Stimulated activated CD8-positive, alpha-beta memory T cell treated with anti-CD3 and anti-CD28 coated beads, Interleukin-4, amount 100 ng/mL, for 48 hours (primary cell): Measurements from ENCODE around the gene AAR2.

Experiments
- DNase-seq: peaks from one replicate; pipeline ENCODE4 v3.0.0-alpha.2; 2020

Gene AAR2

DNA sequence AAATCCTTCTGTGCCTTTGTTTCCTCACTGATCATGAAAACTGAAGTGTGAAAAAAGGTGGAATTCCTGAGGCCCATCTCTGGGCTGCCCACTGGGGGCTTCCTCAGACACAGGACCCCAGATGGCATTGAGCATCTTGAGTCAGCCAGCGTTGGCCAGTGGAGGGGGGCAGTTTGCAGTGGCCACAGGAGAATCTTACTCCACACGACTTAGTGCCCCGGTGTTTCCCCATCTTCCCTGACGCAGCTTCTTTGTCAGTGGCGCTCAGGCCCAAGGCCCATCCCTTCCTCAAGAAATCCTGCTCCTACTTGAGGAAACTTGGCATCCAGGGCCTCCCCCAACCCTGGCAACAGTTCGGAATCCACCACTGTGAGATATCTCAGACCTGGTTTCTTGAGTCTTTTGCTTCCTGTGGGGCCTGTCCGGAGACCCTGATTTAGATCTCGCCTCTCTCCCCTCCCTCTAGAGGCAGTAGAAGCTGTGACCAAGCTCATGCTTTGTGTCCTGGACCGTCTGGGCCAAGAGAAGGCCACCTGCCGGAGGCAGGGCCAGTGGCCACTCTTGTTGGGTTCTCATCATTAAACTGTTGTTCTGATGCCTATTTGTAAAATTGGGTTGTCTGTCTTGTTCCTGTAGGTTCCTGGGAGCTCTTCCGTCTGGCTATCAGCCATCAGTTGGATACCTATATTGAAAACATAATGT is 49.6 kb downstream of the AAR2 start:
- peak; percentile 0 for DNase-seq

DNA sequence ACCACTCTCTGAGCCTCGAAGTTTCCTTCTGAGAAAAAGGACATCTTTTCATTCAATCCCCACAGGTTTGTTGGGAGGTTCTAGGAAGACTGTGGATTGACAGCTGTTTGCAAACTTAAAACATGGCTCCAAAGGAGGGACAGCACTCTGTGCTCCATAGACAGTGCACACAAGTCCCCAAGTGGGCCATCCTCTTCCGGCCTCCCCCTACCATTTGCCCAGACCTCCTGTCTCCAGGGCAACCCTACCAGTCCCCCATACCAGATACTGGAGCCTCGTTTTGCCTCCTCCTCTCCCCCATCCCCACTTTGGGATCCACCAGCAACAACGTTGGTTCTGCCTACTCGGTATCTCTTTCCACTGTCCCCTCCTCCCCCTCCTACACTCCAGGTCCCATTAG is 61.4 kb downstream of the AAR2 start:
- no peak for DNase-seq

DNA sequence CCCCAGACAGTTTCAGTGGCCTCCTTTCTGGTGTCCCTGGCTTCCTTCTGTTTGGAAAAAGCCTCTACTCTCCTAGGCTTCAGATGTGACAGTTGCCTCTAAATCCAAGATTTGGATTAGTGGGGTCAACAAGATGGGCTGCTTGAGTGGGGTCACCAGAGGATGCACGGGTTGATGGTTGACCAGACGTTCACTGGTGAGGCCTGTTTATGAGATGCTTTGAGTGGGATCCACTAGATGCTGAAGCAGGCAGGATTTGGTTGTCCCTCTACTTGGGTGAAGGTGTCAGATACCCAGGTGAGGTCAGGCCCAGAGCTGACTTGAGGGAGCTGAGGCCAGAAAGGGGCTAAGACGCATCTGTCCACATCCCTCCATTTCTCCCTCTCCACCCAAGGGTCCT is 61.8 kb downstream of the AAR2 start:
- DNase-seq, result peak; percentile 0

DNA sequence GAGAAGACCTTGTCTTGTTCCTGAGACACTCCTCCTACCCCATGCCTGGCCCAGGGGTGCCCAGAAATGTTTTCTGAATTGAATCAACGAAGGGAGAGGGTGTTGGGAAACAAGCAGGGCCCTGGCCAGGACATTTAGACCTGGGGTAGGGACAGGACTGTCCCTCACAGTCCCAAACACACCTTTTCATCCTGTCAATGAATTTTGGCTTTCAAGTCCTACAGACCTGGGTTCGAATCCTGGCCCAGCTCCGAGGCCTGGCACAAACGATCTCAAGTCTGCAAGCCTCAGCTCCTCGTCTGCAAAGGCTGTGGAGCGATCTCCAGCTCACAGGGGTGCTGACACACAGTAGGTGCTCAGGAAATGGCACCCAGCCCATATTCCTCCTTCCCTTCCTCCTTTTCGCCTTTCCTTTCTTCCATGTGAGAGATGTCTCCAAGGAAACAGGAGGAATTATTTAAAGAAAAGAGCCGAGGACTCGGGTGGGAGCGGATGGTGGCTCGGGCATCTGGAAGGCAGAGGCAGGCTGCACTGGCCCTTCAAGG is 62.6 kb downstream of the AAR2 start:
- DNase-seq, result peak; percentile 14

DNA sequence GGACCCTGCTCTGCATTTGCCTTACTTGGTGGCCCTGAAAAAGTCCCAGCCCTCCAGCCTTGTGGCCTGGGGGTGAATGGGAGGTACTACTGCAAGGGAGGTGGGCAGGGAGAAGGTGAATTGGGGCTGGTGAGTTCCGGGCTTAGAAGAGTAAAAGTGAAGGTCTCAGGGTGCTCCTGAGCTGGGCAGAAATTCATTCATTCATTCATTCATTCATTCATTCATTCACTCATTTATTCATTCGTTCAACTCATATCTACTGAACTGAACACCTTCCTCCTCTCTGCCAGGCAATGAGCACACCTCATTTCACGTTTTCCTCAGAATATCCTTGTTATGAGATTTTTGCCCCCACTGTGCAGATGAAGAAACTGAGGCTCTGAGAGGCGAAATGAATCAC is 63.2 kb downstream of the AAR2 start:
- DNase-seq, result no peak

DNA sequence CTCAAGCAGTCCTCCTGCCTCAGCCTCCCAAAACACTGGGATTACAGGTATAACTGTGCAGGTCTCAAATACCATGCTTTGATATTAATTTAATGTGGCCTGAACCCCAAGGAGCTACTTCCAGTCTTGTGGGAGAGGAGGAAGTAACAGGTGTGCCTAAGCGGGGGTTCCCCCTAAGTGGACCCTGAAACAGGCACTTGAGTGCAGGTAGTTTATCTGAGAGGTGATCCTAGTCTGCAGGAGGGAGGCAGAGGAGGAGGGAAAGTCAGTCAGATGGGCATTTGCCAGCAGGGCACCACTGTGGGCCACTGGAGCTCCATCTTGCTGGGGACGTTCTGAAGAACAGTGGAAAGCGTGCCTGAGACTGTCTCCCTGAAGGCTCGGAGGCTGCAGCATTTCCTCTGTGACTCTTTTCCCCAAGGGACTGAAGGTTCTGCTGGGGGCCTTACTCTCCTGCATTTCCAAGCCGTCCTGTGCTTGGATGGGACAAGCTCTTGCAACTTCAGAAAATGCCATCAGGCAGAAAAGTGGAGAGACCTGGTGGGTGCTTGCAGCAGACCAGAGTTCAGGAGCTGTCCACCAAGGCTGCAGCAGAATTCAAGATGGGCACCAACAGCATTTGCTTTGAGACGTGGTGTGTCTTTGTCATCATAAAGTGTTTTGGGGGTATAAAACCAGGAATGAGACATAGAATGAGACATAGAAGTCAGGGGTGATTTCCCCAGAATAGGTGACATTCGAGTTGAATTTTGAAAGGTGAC is 65.3 kb downstream of the AAR2 start:
- DNase-seq, result no peak

DNA sequence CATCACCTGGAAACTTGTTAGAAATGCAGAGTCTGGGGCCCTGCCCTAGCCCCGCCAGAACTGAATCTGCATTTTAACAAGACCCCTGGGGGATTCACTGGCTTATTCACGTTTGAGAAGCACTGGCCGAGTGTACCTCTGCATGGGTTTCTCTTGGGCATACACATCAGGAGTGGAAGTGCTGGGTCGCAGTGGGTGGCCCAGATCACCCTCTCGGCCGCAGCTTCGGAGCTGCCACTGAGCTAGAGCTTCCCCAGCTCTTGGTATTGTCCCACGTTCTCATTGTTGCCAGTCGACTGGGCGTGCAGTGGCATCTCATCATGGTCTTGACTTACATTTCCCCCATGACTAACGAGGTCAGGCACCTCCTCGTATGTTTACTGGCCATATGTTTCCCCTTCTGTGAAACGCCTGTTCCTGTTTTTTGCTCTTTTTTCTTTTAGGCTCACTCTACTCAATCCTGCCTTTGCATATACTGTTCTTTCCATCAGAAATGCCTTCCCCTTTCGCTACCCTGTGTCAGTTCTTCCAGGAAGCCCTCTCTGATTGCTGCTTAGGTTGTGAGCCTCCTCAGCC is 66.8 kb downstream of the AAR2 start:
- no peak for DNase-seq

DNA sequence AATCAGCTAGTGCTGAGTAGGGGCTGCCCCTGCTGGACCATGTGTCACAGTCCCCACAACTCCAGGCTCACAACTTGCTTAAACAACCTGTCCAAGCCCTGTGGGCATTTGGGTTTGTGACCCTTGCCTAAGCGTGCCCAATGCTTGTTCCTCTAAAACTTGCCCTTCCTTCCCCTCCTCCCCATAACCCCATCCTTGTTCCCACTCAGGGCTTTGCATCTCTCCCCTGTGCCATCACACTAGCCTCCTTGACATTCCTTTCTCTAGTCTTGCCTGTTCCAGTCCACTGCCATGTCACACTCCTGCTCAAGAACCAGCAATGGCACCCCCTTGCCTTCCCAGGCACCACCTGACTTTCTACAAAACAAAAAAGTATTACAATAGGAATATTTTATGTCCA is 67.6 kb downstream of the AAR2 start:
- DNase-seq, result no peak

DNA sequence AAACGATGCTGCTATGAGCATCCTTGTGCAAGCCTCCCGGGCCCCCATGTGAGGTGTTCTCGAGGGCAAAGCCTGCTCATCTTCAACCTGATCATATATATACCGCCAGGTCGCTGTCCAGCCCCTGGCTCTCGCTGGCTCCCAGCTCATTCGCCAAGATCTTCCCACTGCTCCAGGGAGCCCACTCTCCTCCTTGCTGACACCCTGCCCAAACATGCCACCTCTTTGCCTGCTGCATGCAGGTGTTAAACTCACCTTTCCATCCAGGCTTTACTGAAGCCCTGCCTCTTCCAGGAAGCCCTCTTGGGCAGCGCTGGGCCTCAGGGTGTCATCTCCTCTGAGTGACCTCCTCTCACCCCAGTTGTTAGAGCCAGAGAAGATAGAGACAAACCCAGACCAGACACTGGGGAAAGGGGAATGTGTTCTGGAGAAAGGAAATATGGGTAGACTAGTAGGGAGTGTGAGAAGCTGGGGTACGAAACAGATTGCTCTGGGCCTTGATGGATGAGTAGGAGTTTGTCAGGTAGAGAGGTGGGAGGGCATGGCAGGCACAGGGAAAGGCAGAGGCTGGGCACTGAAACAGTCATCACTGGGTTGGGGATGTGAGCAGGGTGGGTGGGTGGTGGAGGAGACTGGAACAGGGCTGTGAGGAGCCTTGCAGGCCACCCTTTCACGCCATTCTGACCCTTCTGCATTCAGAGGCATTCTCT is 68.7 kb downstream of the AAR2 start:
- no peak for DNase-seq

DNA sequence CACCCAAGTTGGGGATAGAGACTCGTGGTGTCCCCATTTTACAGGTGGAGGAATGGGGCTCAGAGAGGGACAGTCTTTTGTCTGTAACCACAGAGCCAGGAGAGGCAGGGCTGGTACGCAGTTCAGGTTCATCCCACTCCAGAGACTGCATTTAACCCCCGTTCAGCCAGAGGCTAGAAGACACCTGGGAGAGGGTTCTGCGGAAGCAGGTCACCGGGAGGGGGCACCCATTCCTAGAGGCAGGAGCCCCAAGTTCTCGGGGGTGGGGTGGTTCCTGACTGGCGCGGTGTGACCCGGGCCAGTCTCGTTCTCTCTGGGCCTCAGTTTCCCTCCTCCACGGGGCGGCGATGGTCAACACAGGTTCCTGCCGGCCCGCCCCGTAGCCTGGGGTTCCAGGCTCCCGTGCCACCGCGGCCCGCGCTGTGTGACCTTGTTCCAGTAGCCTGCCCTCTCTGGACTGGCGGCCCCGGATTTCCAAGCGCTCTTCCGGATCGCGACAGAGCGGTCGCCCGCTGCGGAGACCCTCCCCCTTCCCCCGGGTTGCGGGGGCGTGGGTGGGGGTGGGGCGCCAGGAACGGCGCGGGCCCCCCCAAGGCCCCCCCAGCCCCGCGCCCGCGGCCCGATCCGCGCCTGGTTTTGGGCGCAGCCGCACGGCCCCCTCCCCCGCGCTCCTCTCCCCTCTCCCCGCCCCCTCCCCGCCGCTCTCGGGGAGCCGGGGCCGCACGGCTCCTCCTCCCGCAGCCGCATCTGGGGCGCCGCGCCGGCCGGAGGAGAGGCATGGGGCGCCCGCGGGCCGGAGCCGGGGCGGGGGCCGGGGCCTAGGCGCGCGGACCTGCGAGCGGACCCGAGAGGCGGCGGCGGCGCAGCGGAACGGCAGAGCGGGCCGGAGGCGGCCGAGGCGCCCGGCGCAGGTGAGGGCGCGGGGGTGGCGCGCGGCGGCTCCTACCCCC is 69.6 kb downstream of the AAR2 start, which contains the start of gene DLGAP4:
Gene DLGAP4 (plus strand): TSS at position 738 of the 950 bp plus-strand sequence. CDS start 125,379 bp downstream, outside the sequence.
- no peak for DNase-seq
